ENCODE data around the gene COCH. TPM values are rescaled to one million over a fixed set of nuclear protein-coding genes. Genes with fewer than 3 reads are reported as not detected.

The COCH gene
- total RNA-seq, 1 experiment from 2014 or later = 4.2 TPM

GRCh38 chr14:30885840-30886740, 11.7 kb downstream of the COCH start:
- CTCF ChIA-PET = no interaction called here
- intact Hi-C loops (cut with micrococcal nuclease) = no loop called here
- H3K4me2 ChIP-seq (ENCODE audit: low read length) = no peak overlapping the region

GRCh38 chr14:30888480-30889243, 14.3 kb downstream of the COCH start:
- H3K79me2 ChIP-seq (ENCODE audit: low read length) = no peaks in the 10 kb centered on the region
- no peak overlapping the region for H2AFZ ChIP-seq (ENCODE audit: low read length)
- H3K4me1 ChIP-seq (ENCODE audit: insufficient read depth, low read length) = no peaks in the 10 kb centered on the region
- H3F3A ChIP-seq (ENCODE audit: low read length, unreplicated experiment) = no peaks in the 10 kb centered on the region
- H3K4me2 ChIP-seq (ENCODE audit: low read length) = no peak overlapping the region
- BruUV-seq (replicated peaks) = no TSS peak
- no peaks in the 10 kb centered on the region for H3K27me3 ChIP-seq (ENCODE audit: low read length)
- no peaks in the 10 kb centered on the region for H4K20me1 ChIP-seq (ENCODE audit: low read length)
- ChIA-PET CTCF (no interaction called here), POLR2A (ENCODE audit: unreplicated experiment) (no interaction called here)
- H3K9ac ChIP-seq (ENCODE audit: low read length) = no peak overlapping the region
- no peak overlapping the region for H3K27ac ChIP-seq (ENCODE audit: low read length)
- intact Hi-C loops (cut with micrococcal nuclease) = no loop called here
- H3K4me3 ChIP-seq (ENCODE audit: low read length) = no peak overlapping the region
- H3K9me2 ChIP-seq (replicated peaks; ENCODE audit: low read length) = no peaks in the 10 kb centered on the region
- H3K36me3 ChIP-seq (ENCODE audit: low read depth, low read length) = 0 out of 2 replicates have a peak, but pooled peaks cover 3% of the 10 kb centered on the region
- DNase-seq (no peak), ATAC-seq (no peak)
- no peak for TF ChIP-seq EZH2phosphoT487 (IDR thresholded peaks at IDR 0.05; ENCODE audit: borderline replicate concordance, low read length)
- no peak for TF ChIP-seq EZH2 (IDR thresholded peaks at IDR 0.05; ENCODE audit: low read length, unreplicated experiment)
- no peaks in the 10 kb centered on the region for H3K9me3 ChIP-seq (ENCODE audit: low read length)

More at GRCh38 chr14:30885840-30886740, 11.7 kb downstream of the COCH start:
- TF ChIP-seq EZH2 (IDR thresholded peaks at IDR 0.05; ENCODE audit: low read length, unreplicated experiment) (no peak), CTCF (conservative IDR thresholded peaks at IDR 0.05; ENCODE audit: low read depth, low read length) (no peak), EZH2phosphoT487 (IDR thresholded peaks at IDR 0.05; ENCODE audit: borderline replicate concordance, low read length) (no peak)
- no peaks in the 10 kb centered on the region for H4K20me1 ChIP-seq (ENCODE audit: low read length)
- H3K27ac ChIP-seq (ENCODE audit: low read length) = no peak overlapping the region
- BruUV-seq (replicated peaks) = no TSS peak
- no peaks in the 10 kb centered on the region for H3K4me1 ChIP-seq (ENCODE audit: insufficient read depth, low read length)
- no peak for DNase-seq
- no peaks in the 10 kb centered on the region for H3F3A ChIP-seq (ENCODE audit: low read length, unreplicated experiment)
- ATAC-seq = 0 out of 2 replicates have a peak, but pooled peaks have one; percentile 12
- H3K36me3 ChIP-seq (ENCODE audit: low read depth, low read length) = no peaks in the 10 kb centered on the region
- no peak overlapping the region for H3K9ac ChIP-seq (ENCODE audit: low read length)
- no peak overlapping the region for H3K4me3 ChIP-seq (ENCODE audit: low read length)
- POLR2A ChIA-PET (ENCODE audit: unreplicated experiment) = no interaction called here
- H3K79me2 ChIP-seq (ENCODE audit: low read length) = no peaks in the 10 kb centered on the region
- H3K9me2 ChIP-seq (replicated peaks; ENCODE audit: low read length) = no peaks in the 10 kb centered on the region
- no peak overlapping the region for H2AFZ ChIP-seq (ENCODE audit: low read length)
- no peaks in the 10 kb centered on the region for H3K27me3 ChIP-seq (ENCODE audit: low read length)
- no peaks in the 10 kb centered on the region for H3K9me3 ChIP-seq (ENCODE audit: low read length)

GRCh38 chr14:30889244-30889594, 14.9 kb downstream of the COCH start:
- intact Hi-C loops (cut with micrococcal nuclease) = no loop called here
- TF ChIP-seq EZH2 (IDR thresholded peaks at IDR 0.05; ENCODE audit: low read length, unreplicated experiment) = no peak
- no peak for TF ChIP-seq EZH2phosphoT487 (IDR thresholded peaks at IDR 0.05; ENCODE audit: borderline replicate concordance, low read length)
- no peak for TF ChIP-seq CTCF (conservative IDR thresholded peaks at IDR 0.05; ENCODE audit: low read depth, low read length)
- Histone ChIP-seq H3K4me1 (ENCODE audit: insufficient read depth, low read length) (no peaks in the 10 kb centered on the region), H3K4me2 (ENCODE audit: low read length) (no peak overlapping the region), H3K4me3 (ENCODE audit: low read length) (no peak overlapping the region), H2AFZ (ENCODE audit: low read length) (no peak overlapping the region), H3K9ac (ENCODE audit: low read length) (no peak overlapping the region), H3F3A (ENCODE audit: low read length, unreplicated experiment) (no peaks in the 10 kb centered on the region), H4K20me1 (ENCODE audit: low read length) (no peaks in the 10 kb centered on the region), H3K79me2 (ENCODE audit: low read length) (no peaks in the 10 kb centered on the region), H3K9me2 (replicated peaks; ENCODE audit: low read length) (no peaks in the 10 kb centered on the region), H3K27me3 (ENCODE audit: low read length) (no peaks in the 10 kb centered on the region), H3K36me3 (ENCODE audit: low read depth, low read length) (peaks cover 4% of the 10 kb centered on the region; the same call in 1 of the 2 replicates), H3K27ac (ENCODE audit: low read length) (no peak overlapping the region), H3K9me3 (ENCODE audit: low read length) (no peaks in the 10 kb centered on the region)
- DNase-seq (no peak), ATAC-seq (no peak)
- POLR2A ChIA-PET (ENCODE audit: unreplicated experiment) = no interaction called here
- CTCF ChIA-PET = no interaction called here
- BruUV-seq (replicated peaks) = no TSS peak
